ENCODE results near the gene KRT83.
"Not testable (repeated sequence)": the region's sequence is repeated elsewhere in the genome, so short reads cannot be mapped to it uniquely, and the experiment has no call there.

Gene KRT83

GRCh38 chr12:52307836-52308805 lies 13.1 kb downstream of the KRT83 start:
- peak in 1 of 5 donors; percentile 26 for DNase-seq

- no peak for DNase-seq
Measured at GRCh38 chr12:52306731-52307130, 14.5 kb downstream of the KRT83 start.

DNA sequence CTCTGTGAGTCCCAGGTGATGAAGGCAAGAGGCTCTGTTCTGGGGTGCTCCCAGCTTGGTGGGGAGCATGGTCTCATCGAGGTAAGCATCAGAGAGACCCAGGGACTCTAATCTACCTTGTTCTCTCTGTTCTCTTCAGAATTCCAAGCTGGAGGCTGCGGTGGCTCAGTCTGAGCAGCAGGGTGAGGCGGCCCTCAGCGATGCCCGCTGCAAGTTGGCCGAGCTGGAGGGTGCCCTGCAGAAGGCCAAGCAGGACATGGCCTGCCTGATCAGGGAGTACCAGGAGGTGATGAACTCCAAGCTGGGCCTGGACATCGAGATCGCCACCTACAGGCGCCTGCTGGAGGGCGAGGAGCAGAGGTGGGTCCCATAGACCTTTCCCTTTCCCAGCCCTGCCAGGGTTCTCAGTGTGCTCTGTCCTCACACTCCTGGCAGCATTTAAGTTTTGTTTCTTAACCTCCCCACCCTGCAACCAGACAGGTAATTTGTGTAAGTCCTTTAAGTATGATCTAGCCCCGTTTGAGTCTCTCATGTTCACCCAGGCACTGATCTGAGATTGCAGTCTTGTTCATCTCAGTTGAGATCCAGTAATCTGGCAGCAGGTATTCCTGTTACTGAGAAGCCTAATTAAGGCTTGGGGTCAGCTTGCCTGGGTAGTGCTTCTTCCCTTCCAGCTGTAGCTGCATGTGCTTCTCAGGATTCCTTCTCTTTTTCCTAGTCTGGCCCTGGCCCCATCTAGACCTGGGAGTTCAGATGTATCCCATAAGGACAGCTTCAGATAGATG lies 15.1 kb downstream of the KRT83 start:
- DNase-seq = no peak

DNA sequence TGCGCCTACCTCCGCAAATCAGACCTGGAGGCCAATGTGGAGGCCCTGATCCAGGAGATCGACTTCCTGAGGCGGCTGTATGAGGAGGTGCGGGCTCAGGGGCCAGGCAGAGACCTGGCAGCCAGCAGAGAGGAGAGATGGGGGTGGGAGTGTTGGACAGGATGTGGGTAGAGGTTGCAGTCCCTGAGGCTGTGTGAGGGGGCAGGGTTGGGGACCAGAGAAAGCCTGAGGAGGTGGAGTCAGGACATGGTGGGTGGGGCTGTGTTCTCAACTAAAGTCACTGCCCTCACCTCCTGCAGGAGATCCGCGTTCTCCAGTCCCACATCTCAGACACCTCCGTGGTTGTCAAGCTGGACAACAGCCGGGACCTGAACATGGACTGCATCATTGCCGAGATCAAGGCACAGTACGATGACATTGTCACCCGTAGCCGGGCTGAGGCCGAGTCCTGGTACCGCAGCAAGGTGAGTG lies 16.2 kb downstream of the KRT83 start:
- DNase-seq = not testable (repeated sequence)

- DNase-seq = not testable (repeated sequence)
Measured at GRCh38 chr12:52302242-52302914, 18.8 kb downstream of the KRT83 start.

GRCh38 chr12:52301721-52302120 lies 19.5 kb downstream of the KRT83 start:
- not testable (repeated sequence) for DNase-seq

- no peak for DNase-seq
Measured at GRCh38 chr12:52300796-52301691, 20.2 kb downstream of the KRT83 start.

DNA sequence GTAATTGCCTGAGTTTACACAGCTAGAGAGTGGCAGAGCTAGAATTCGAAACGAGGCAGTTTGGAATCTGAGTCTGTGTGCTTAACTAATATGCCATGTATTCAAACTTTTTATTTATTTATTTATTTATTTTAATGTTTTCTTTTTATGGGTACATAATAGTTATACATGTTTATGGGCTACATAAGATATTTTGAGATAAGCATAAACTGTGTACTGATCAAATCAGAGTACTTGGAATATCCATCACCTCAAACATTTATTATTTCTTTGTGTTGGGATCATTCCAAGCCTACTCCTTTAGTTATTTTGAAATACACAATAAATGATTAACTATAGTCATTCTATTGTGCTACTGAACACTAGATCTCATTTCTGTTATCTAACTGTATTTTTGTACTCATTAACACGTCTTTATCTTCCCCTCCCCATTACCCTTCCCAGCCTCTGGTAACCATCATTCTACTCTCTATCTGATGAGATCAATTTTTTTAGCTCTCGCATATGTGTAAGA lies 22.5 kb downstream of the KRT83 start:
- DNase-seq = no peak

DNA sequence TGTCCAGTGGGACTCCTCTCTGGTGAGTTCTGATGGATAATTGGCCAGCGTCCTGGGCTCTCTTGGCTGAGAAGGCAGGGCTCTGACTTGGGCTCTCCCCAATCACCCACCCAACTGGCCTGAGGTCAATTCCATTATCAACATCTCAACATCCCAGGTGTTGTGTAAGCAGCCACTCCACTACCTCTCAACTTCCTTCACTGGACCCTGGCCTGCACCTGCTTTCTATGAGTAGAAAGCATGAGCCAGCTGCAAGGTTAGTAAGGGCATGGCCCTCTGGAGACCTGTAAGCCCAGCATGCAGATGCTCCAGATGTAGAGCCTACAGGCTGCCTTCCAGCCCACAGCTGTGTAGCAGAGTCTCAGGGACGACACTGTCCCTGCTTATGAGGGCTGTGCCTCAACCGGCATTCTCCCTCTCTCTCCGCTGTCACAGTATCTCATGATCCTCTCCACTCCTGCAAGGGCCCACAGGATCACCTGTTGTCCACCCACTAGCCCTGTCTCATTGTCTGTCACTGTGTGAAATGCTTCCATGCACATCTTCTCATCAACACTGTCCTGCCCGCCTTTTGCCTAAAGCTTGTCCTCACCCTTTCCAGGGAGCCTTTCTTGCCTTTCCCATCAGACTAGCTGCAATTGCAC lies 24.5 kb downstream of the KRT83 start:
- DNase-seq = no peak

DNA sequence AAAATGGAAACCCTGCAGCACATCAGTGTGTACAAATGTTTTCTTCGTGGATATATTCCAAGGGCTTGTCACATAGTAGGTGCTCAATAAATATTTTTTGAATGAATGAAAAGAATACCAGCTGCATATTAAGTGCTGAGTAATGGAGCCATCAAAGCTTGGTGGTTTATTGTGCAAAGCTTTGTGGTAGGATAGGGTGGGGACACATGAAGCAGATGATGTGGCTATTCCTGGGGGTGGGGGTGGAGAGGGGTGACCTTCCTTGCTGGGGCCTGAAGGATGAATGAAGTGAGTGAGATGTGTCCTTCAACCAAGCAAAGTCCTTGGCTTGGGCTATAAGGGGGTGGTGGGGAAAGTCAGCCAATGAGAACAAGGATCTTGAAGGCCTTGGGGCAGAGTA lies 25.5 kb downstream of the KRT83 start:
- no peak for DNase-seq

GRCh38 chr12:52294803-52295202 lies 26.4 kb downstream of the KRT83 start:
- no peak for DNase-seq

DNA sequence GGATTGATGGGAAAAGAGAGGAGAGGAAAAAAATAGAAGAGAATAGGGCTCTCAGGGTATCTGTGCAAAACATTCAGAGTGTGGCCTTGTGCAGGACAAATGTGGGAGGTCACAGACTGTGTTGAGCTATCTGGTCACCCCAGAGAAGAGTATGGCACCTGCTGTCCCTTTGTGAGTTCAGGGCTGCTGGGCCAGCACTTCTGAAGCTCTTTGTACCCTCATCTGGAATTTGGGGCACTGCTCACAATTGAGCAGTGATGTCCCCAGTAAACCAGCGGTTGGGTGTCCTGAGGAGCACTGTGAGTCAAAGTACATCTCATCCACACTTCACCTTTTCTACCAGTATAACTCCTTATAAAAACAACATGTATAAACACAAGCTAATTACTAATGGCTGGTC lies 27.3 kb downstream of the KRT83 start:
- DNase-seq = no peak

GRCh38 chr12:52291267-52291935 lies 29.8 kb downstream of the KRT83 start, which contains the start of gene KRT81:
TSS of gene KRT81 (minus strand) at chr12:52291534. CDS start at chr12:52291465, 69 bp downstream.
- no peak for DNase-seq

DNA sequence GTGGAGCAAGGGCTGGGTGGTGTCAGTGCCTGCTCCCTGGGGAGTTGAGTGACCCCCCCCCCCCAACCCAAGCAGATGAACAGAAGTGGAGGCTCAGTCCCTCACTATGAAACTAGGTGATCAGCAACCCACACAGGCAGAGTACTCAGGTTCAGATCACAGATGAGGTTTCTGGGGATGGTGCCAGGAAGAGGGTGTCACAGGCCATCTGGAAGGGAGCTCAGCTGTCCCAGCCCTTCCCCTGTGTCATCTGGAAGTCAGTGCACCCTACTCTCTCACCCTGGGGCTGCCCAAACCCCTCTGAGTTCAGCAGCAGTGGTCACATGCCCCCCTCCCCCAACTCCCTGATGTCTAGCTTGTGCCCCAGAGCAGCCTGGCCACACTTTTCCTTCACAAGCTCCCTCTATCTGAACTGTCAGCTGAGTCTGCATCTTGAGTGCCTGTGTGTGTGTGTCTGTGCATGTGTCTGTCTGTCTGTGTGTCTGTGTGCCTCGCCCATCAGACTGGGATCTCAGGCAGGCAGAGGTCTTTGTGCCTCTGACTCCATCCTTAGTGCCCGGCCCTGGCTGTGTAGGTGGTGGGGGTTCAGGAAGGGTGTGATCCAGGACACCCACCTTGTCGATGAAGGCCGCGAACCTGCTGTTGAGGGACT lies 30.6 kb downstream of the KRT83 start:
- DNase-seq = not testable (repeated sequence)

- DNase-seq = not testable (repeated sequence)
Measured at GRCh38 chr12:52287816-52288805, 33.1 kb downstream of the KRT83 start.

GRCh38 chr12:52286857-52287785 lies 34.1 kb downstream of the KRT83 start:
- not testable (repeated sequence) for DNase-seq

DNA sequence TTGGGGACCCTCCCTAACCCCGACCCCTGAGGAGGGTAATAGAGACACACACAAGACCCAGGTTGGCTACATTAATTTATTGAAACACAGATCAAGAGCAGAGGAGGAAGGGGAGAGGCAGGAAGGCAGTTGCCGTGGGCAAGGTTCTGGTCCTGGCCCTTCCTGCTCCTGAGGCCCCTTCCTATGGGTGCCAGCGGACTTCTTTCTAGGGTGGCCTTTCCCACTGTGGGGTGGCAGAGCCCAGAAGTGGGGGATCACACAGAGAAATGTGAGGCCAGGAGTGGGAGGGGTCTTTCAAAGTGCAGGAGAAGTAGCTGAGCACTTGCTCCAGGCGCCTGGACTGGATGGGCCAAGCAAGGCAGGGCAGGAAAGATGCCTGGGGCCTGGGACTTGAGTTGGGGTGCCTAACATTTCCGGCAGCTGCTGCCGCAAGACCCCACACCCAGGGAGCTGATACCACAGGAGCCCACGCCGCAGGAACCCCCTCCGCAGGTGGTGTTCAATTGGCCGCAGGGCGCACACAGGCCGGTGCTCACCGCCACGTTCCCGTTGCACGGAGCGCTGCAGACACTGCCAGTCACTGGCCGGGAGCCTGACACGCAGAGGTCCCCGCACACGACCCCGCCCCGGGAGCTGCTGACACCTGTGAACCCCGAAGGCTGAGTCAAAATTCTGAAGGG lies 35.2 kb downstream of the KRT83 start:
- no peak for DNase-seq

Data from T-helper 1 cell (primary cell).